ENCODE measurements around the gene HMX1.

HMX1 gene

GRCh38 chr4:8916351-8916885 is 44.8 kb upstream of the HMX1 start:
- Histone ChIP-seq H3K36me3 (ENCODE audit: insufficient read depth, low read length) (no peaks in the 10 kb centered on the region), H3K4me3 (no peak overlapping the region), H3K9me3 (ENCODE audit: low read depth, low read length) (no peaks in the 10 kb centered on the region), H3K9ac (ENCODE audit: insufficient read length) (no peak overlapping the region), H3K27ac (no peak overlapping the region)
- TF ChIP-seq FOXP2 (optimal IDR thresholded peaks at IDR 0.05; ENCODE audit: control extremely low read depth, extremely low read length, insufficient read depth) (no peak), POLR2AphosphoS5 (IDR thresholded peaks at IDR 0.05; ENCODE audit: borderline replicate concordance, low read depth, low read length) (no peak), EZH2 (IDR thresholded peaks at IDR 0.05) (no peak)
- DNase-seq (ENCODE audit: low read depth, low spot score) = no peak

GRCh38 chr4:8915201-8916200 is 43.9 kb upstream of the HMX1 start:
- Histone ChIP-seq H3K9ac (ENCODE audit: insufficient read length) (no peak overlapping the region), H3K27ac (no peak overlapping the region)
- DNase-seq (ENCODE audit: low read depth, low spot score) = no peak

GRCh38 chr4:8914461-8915171 is 43.0 kb upstream of the HMX1 start:
- no peak for DNase-seq (ENCODE audit: low read depth, low spot score)
- TF ChIP-seq EZH2 (IDR thresholded peaks at IDR 0.05) (no peak), POLR2AphosphoS5 (IDR thresholded peaks at IDR 0.05; ENCODE audit: borderline replicate concordance, low read depth, low read length) (no peak), FOXP2 (optimal IDR thresholded peaks at IDR 0.05; ENCODE audit: control extremely low read depth, extremely low read length, insufficient read depth) (no peak)
- no peak overlapping the region for H3K27ac ChIP-seq

More at GRCh38 chr4:8915201-8916200, 43.9 kb upstream of the HMX1 start:
- Histone ChIP-seq H3K9me3 (ENCODE audit: low read depth, low read length) (no peaks in the 10 kb centered on the region), H3K4me3 (no peak overlapping the region), H3K36me3 (ENCODE audit: insufficient read depth, low read length) (no peaks in the 10 kb centered on the region)
- no peak for TF ChIP-seq FOXP2 (optimal IDR thresholded peaks at IDR 0.05; ENCODE audit: control extremely low read depth, extremely low read length, insufficient read depth)
- no peak for TF ChIP-seq EZH2 (IDR thresholded peaks at IDR 0.05)
- no peak for TF ChIP-seq POLR2AphosphoS5 (IDR thresholded peaks at IDR 0.05; ENCODE audit: borderline replicate concordance, low read depth, low read length)

GRCh38 chr4:8913858-8914460 is 42.3 kb upstream of the HMX1 start:
- Histone ChIP-seq H3K9ac (ENCODE audit: insufficient read length) (no peak overlapping the region), H3K4me3 (no peak overlapping the region), H3K9me3 (ENCODE audit: low read depth, low read length) (no peaks in the 10 kb centered on the region), H3K27ac (no peak overlapping the region), H3K36me3 (ENCODE audit: insufficient read depth, low read length) (no peaks in the 10 kb centered on the region)
- no peak for TF ChIP-seq POLR2AphosphoS5 (IDR thresholded peaks at IDR 0.05; ENCODE audit: borderline replicate concordance, low read depth, low read length)
- TF ChIP-seq EZH2 (IDR thresholded peaks at IDR 0.05) = no peak
- no peak for TF ChIP-seq FOXP2 (optimal IDR thresholded peaks at IDR 0.05; ENCODE audit: control extremely low read depth, extremely low read length, insufficient read depth)
- no peak for DNase-seq (ENCODE audit: low read depth, low spot score)

More at GRCh38 chr4:8914461-8915171, 43.0 kb upstream of the HMX1 start:
- Histone ChIP-seq H3K9ac (ENCODE audit: insufficient read length) (no peak overlapping the region), H3K9me3 (ENCODE audit: low read depth, low read length) (no peaks in the 10 kb centered on the region), H3K4me3 (no peak overlapping the region), H3K36me3 (ENCODE audit: insufficient read depth, low read length) (no peaks in the 10 kb centered on the region)

- Histone ChIP-seq H3K36me3 (ENCODE audit: insufficient read depth, low read length) (no peaks in the 10 kb centered on the region), H3K9ac (ENCODE audit: insufficient read length) (no peak overlapping the region), H3K27ac (no peak overlapping the region), H3K4me3 (no peak overlapping the region), H3K9me3 (ENCODE audit: low read depth, low read length) (no peaks in the 10 kb centered on the region)
- no peak for DNase-seq (ENCODE audit: low read depth, low spot score)
- TF ChIP-seq POLR2AphosphoS5 (IDR thresholded peaks at IDR 0.05; ENCODE audit: borderline replicate concordance, low read depth, low read length) (no peak), EZH2 (IDR thresholded peaks at IDR 0.05) (no peak), FOXP2 (optimal IDR thresholded peaks at IDR 0.05; ENCODE audit: control extremely low read depth, extremely low read length, insufficient read depth) (no peak)
Measured at GRCh38 chr4:8913121-8913857, 41.6 kb upstream of the HMX1 start.

- DNase-seq (ENCODE audit: low read depth, low spot score) = no peak
- Histone ChIP-seq H3K9ac (ENCODE audit: insufficient read length) (no peak overlapping the region), H3K27ac (no peak overlapping the region), H3K36me3 (ENCODE audit: insufficient read depth, low read length) (no peaks in the 10 kb centered on the region), H3K4me3 (no peak overlapping the region), H3K9me3 (ENCODE audit: low read depth, low read length) (no peaks in the 10 kb centered on the region)
- TF ChIP-seq FOXP2 (optimal IDR thresholded peaks at IDR 0.05; ENCODE audit: control extremely low read depth, extremely low read length, insufficient read depth) (no peak), EZH2 (IDR thresholded peaks at IDR 0.05) (no peak), POLR2AphosphoS5 (IDR thresholded peaks at IDR 0.05; ENCODE audit: borderline replicate concordance, low read depth, low read length) (no peak)
Measured at GRCh38 chr4:8912506-8912905, 40.9 kb upstream of the HMX1 start.

GRCh38 chr4:8912089-8912455 is 40.4 kb upstream of the HMX1 start:
- no peak for DNase-seq (ENCODE audit: low read depth, low spot score)
- Histone ChIP-seq H3K9ac (ENCODE audit: insufficient read length) (no peak overlapping the region), H3K4me3 (no peak overlapping the region)

More at GRCh38 chr4:8912089-8912455, 40.4 kb upstream of the HMX1 start:
- TF ChIP-seq POLR2AphosphoS5 (IDR thresholded peaks at IDR 0.05; ENCODE audit: borderline replicate concordance, low read depth, low read length) (no peak), FOXP2 (optimal IDR thresholded peaks at IDR 0.05; ENCODE audit: control extremely low read depth, extremely low read length, insufficient read depth) (no peak), EZH2 (IDR thresholded peaks at IDR 0.05) (no peak)
- Histone ChIP-seq H3K27ac (no peak overlapping the region), H3K9me3 (ENCODE audit: low read depth, low read length) (no peaks in the 10 kb centered on the region), H3K36me3 (ENCODE audit: insufficient read depth, low read length) (no peaks in the 10 kb centered on the region)
